ENCODE results near the gene DYNLT2B.

The DYNLT2B gene

GRCh38 chr3:196241704-196242103 lies 76.3 kb downstream of the DYNLT2B start:
- H3K27me3 ChIP-seq (replicated peaks; ENCODE audit: control insufficient read depth, insufficient read depth, low read length), result no peaks in the 10 kb centered on the region

More at GRCh38 chr3:196241704-196242103, 76.3 kb downstream of the DYNLT2B start:
- TF ChIP-seq, protein P1, sequence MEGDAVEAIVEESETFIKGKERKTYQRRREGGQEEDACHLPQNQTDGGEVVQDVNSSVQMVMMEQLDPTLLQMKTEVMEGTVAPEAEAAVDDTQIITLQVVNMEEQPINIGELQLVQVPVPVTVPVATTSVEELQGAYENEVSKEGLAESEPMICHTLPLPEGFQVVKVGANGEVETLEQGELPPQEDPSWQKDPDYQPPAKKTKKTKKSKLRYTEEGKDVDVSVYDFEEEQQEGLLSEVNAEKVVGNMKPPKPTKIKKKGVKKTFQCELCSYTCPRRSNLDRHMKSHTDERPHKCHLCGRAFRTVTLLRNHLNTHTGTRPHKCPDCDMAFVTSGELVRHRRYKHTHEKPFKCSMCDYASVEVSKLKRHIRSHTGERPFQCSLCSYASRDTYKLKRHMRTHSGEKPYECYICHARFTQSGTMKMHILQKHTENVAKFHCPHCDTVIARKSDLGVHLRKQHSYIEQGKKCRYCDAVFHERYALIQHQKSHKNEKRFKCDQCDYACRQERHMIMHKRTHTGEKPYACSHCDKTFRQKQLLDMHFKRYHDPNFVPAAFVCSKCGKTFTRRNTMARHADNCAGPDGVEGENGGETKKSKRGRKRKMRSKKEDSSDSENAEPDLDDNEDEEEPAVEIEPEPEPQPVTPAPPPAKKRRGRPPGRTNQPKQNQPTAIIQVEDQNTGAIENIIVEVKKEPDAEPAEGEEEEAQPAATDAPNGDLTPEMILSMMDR (IDR thresholded peaks at IDR 0.05; ENCODE audit: insufficient read depth, low read length, poor library complexity, severe bottlenecking), result no peak
- DNase-seq (ENCODE audit: extremely low read depth, insufficient read length), result no peak
- no peak overlapping the region for H3K4me3 ChIP-seq (replicated peaks; ENCODE audit: low read depth, low read length)
- peaks cover 15% of the 10 kb centered on the region for H3K36me3 ChIP-seq (ENCODE audit: control insufficient read depth, insufficient read depth, low read length)
